DOHH2 (cell line): Measurements from ENCODE around the gene GANC.
"Not testable (repeated sequence)": the region's sequence is repeated elsewhere in the genome, so short reads cannot be mapped to it uniquely, and the experiment has no call there.

ENCODE experiments used
- EZH2phosphoT487 ChIP-seq: fragments of 200-600 bp; sonication (generic); IDR thresholded peaks from 2 replicates; pipeline ENCODE4 v1.6.1; 2017; ENCODE audit warnings: borderline replicate concordance, mild to moderate bottlenecking, antibody characterized with exemption, low read length, moderate library complexity, mixed read lengths
- TF ChIP-seq, protein P1 (sequence below): fragments of 200-600 bp; sonication (generic); IDR thresholded peaks from one replicate; pipeline ENCODE4 v1.5.1; 2014; ENCODE audit warnings: antibody characterized with exemption, mild to moderate bottlenecking, low read depth, low read length; ENCODE audit not compliant: poor library complexity, severe bottlenecking

DNA sequence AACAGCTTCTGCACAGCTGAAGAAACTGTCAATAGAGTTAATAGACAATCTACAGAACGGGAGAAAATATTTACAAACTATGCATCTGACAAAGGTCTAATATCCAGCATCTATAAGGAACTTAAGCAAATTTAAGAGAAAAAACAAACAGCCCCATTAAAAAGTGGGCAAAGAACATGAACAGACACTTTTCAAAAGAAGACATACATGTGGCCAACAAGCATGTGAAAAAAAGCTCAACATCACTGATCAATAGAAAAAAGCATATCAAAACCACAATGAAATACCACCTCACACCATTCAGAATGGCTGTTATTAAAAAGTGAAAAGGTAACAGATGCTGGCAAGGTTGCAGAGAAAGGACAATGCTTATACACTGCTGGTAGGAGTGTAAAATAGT is 63.6 kb downstream of the GANC start:
- TF ChIP-seq, protein P1, sequence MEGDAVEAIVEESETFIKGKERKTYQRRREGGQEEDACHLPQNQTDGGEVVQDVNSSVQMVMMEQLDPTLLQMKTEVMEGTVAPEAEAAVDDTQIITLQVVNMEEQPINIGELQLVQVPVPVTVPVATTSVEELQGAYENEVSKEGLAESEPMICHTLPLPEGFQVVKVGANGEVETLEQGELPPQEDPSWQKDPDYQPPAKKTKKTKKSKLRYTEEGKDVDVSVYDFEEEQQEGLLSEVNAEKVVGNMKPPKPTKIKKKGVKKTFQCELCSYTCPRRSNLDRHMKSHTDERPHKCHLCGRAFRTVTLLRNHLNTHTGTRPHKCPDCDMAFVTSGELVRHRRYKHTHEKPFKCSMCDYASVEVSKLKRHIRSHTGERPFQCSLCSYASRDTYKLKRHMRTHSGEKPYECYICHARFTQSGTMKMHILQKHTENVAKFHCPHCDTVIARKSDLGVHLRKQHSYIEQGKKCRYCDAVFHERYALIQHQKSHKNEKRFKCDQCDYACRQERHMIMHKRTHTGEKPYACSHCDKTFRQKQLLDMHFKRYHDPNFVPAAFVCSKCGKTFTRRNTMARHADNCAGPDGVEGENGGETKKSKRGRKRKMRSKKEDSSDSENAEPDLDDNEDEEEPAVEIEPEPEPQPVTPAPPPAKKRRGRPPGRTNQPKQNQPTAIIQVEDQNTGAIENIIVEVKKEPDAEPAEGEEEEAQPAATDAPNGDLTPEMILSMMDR, result not testable (repeated sequence)
- not testable (repeated sequence) for TF ChIP-seq EZH2phosphoT487
